ENCODE data around the gene PRM2.

PRM2 gene

GRCh38 chr16:11259655-11260595, 16.4 kb downstream of the PRM2 start:
- no peak for DNase-seq

- peak; percentile 33 for DNase-seq
Observed at GRCh38 chr16:11258553-11259492, 17.5 kb downstream of the PRM2 start.

DNA sequence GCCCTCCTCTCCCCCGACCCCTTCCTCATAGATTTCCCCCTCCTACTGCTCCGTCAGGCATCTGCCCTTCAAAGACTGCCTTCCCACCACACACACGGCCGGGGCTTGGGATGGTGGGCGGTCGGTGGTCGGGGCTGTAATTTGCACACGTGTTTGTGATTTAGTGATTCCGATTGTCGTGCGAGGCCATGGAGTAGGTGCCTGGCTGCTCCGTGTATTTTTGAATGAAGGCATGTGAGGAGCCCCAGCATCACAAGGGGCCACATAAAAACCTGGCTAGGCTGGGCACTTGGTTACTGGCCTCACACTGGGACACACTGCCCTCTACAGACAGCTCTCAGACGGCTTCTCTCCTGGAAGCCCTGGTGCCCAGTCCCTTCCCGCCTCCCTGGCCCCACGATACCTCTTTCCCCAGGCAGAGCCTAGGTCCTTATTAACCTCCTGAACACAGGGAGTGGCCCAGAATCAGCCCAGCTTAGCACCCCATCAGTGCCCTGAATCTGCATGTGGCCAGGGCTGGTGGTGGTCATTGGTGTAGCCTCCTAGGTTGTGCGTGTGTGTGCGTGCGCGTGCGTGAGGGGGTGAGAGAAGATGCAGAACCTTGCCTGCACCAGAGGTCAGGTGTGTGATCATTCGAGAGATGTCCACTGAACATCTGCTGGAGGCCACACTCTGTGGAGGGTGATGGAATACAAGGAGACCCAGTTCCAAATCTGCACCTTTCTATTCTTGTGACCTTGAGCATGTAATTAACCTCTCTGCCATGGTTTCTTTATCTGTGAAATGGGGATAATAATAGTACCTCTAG, 18.9 kb downstream of the PRM2 start:
- peak; percentile 73 for DNase-seq

- no peak for DNase-seq
Observed at GRCh38 chr16:11256661-11257130, 19.6 kb downstream of the PRM2 start.

DNA sequence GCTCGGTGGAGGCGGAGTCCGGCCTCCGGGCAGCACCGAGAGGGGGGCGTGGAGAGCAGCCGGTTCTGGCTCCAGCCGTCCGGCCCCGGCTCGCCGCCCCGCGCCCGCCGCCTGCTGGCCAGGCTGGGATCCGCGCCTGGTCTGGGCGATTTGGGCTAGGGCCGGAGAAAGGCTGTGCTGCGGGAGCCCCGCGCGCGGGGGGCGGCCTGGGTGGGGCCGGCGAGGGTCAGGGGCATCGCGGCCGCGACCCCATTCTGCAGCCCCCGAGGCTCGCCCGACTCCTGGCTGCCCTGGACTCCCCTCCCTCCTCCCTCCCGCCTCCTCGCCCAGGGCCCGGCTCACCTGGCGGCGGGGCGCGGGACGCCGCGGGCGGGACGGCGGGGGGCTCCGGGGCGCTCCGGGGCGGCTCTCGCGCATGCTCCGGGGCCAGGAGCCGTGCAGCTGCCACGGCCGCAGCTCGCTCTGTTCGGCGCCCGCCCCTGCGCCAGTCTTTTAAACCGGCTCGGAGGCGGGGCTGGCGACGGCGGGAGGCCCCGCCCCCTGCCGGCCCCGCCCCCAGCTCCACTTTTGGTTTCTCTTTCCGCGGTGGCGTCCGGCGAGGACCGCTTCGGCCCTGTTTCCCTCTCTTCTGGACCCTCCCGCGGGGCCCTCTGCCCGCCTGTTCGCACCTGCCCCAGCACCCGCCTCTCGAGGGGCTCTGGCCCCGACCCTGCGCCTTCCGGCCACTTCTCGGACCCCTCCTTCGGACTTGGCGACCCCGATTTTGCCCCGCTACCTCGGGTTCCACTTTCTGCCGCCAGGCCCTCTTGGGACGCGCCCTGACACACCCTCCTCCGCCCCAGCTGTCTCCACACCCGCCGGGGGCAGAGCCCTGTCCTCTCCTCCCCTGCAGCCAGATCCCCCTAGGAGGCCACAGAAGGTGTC, 20.3 kb downstream of the PRM2 start, which contains the start of gene SOCS1:
SOCS1 (minus strand) TSS at position 468 of the 924 bp plus-strand sequence. CDS start 726 bp downstream, outside the sequence.
- DNase-seq: peak; percentile 88

DNA sequence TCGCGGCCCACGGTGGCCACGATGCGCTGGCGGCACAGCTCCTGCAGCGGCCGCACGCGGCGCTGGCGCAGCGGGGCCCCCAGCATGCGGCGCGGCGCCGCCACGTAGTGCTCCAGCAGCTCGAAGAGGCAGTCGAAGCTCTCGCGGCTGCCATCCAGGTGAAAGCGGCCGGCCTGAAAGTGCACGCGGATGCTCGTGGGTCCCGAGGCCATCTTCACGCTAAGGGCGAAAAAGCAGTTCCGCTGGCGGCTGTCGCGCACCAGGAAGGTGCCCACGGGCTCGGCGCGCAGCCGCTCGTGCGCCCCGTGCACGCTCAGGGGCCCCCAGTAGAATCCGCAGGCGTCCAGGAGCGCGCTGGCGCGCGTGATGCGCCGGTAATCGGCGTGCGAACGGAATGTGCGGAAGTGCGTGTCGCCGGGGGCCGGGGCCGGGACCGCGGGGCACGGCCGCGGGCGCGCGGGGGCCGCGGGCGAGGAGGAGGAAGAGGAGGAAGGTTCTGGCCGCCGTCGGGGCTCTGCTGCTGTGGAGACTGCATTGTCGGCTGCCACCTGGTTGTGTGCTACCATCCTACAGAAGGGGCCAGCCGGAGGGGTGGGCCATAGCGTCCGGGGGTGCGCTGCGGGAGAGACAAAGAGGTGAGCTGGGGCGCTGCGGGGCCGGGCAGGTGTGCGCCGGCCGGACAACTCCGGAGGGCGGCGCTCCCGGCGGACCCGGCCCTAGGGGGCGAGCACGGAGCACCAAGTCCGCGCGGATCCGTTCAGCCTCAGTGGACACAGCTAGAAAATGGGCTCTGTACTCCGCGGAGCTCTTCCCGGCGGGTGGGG, 21.2 kb downstream of the PRM2 start:
- DNase-seq: peak; percentile 69

DNA sequence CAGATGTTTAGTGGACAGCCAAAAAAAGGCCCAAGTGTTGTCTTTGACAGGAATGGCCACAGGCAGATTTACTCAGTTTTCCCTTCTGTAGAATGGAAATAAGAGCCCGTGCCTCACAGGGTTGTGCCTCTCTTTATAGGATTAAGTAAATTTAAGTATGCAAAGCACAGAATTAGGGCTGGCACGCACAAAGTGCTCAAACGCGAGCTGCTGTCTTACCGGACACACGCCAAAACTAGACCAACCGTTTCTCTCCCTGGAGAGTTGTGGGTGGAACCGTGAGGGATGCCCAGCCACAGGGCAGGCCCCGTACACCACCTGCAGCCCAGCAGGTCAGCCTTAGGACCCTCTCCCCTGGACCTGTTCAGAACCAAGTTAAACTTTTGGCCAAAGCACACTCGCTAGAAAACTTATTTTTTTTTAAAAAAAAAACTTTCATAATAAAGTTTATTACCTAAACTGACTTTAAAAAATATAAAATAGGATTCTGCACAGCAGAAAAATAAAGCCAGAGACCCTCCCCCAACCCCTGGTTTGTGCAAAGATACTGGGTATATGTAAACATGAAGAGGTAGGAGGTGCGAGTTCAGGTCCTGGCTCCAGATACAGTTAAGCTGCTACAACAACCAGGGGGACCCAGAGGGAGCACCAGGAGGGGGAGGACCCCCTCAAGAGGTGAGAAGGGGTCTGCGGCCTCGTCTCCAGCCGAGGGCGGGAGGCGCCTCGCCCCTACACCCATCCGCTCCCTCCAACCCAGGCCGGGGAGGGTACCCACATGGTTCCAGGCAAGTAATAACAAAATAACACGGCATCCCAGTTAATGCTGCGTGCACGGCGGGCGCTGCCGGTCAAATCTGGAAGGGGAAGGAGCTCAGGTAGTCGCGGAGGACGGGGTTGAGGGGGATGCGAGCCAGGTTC, 22.0 kb downstream of the PRM2 start:
- no peak for DNase-seq

DNA sequence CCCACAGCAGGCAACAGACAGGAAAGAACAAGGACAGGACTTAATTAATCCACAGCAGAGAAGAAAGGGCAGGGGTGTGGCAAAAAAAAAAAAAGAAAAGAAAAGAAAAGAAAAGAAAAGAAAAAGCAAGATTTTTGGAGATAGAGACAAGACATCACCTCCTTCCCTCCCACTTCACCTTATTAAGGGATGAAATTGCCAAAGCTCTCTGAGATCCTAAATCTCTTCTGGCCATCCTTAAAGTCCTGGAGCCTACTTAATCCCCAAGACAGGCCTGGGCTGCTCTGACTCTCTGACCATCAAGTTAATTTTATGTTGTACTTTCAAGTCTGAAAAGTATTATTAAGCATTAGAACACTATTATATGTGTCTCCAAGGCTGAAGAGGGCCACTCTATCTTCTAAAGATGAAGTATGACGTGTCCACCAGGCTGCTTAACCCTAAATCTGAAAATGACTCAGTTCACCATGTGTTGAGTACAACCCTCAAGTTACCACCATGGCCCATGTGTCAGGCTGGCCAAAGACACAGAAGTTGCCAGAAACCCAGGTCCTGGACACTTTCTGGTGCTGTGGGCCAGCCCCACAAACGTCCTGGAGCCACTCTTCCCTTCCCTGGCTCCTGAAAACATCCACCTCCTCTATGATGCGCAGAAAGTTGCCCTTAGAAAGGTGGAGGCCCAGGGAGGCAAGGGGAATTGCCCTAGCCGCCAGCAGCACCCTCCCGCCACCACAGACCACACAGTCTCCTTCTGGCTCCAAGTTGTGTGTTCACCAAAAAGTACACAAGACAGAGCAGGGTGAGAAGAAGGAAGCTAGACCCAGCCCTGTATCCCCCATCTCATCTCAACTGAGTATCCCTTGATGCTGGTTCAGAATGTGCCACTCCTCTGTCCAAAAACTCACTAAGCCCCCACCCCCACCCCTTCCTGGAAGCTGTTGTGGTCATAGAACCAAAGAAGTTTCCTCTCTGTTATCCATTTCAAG, 23.0 kb downstream of the PRM2 start:
- DNase-seq: peak; percentile 64

- DNase-seq: no peak
Observed at GRCh38 chr16:11252482-11252931, 23.8 kb downstream of the PRM2 start.

DNA sequence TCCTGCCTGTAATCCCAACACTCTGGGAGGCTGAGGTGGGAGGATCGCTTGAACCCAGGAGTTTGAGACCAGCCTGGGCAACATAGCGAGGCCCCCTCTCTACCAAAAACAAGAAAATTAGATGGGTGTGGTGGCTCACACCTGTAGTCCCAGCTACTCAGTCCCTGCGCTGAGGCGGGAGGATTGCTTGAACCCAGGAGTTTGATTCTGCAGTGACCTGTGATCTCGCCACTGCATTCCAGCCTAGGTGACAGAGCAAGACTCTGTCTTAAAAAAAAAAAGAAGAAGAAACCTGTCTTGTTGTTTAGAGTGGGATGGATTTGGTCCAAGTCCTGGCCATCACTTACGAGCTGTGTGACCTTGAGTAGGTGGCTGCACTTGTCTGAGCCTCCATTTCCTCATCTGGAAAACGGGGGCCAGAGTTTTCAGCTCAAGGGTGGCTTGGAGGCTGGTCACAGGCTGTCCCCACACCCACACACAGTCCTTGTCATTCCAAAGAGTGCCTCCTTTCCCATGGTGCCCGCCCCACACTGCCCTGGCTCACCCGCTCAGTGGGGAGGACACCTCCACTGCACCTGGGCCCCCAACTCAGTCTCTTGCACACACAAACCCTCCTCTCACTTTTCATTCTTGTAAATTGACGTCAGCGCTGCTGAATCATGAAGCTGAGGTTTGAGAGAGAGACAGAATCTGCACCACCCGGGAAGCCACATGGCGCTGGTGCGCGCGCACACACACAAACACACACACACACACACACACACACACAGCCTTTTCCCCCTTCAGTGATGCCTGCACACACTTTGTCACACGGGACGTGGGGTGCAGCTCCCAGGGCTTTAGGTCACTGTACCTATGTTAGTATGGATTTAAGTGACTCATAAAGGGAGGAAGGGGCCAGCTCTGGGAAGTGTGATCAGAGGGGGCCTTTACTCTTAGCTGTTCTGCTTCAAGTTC, 24.5 kb downstream of the PRM2 start:
- DNase-seq: peak; percentile 82

- DNase-seq: no peak
Observed at GRCh38 chr16:11250786-11251524, 25.3 kb downstream of the PRM2 start.

- no peak for DNase-seq
Observed at GRCh38 chr16:11250091-11250785, 26.0 kb downstream of the PRM2 start.

DNA sequence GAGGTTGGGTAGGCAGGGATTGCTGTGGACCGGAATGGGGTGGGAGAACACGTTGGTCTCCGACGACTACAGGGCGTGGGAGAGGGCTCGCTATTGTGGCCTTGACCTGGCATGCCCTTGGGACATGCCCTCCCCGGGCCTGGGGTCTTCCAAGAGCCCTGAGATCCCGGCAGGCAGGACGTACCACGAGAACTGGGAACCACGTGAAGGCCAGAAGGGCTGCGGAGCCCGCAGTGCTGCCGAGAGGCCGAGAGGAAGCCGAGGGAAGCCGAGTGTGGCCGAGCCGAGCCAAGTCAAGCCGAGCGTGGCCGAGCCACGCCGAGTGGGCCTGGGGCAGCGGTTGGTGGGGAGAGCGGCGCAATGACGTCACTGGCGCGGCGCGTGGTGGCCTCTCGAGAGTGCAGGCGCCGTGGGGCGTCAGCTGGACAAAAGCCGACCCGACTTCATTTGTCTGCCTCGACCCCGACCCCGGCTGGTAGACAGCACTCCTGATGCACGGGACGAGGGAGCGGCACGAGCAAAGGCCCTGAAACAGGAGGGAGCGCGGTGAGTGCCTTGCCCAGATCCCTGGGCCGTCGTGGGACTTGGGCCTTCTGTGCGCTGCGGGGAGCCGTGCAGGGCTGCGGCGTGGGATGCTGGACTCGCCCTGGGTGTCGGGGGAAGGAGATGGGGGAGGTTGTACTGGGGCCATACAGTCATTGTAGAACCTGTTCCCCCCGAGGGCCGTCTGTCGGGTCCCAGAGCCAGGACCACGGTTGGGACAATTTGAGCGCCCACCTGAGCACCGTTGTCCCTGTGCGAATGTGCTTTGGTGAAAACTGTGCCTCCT, 26.8 kb downstream of the PRM2 start:
- DNase-seq: no peak

- no peak for DNase-seq
Observed at GRCh38 chr16:11248133-11248532, 28.1 kb downstream of the PRM2 start.

Data from CD4-positive, alpha-beta T cell treated with Interleukin-15 for 1 hour (primary cell).